ENCODE measurements around the gene C4orf50. TPM values are rescaled to one million over a fixed set of nuclear protein-coding genes. Genes with fewer than 3 reads are reported as not detected.

Gene C4orf50
- total RNA-seq, 4 donors from 2014 or later, result 0.04 to 0.19 (median 0.04) TPM; not detected in 1

DNA sequence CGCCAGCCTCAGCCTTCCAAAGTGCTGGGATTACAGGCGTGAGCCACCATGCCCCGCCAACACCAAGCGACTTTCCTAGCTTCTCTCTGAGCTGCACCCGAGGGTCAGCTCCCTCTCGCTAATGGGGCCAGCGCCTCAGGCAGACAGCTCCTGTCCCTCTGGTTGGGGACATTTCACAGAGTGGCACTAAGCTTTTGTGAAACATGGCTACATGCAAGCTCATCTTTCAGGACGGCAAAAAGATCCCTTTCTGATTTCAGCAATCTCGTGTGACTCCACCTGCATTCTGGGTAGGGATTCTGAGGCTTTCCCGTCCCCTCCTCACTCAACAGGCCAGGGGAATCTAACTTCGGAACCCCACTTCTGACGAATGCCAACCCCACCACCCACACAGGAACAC lies 31.0 kb upstream of the C4orf50 start:
- intact Hi-C loops (cut with DNase I), result no loop called here
- H3K4me1 ChIP-seq, result peaks cover 0 to 11% (median 0%) of the 10 kb centered on the region in 3 donors
- H3K4me3 ChIP-seq, result no peak overlapping the region
- TF ChIP-seq POLR2A (IDR thresholded peaks at IDR 0.05) (no peak), CTCF (IDR thresholded peaks at IDR 0.05) (no peak)
- no peak for DNase-seq
- H3K9me3 ChIP-seq, result no peaks in the 10 kb centered on the region
- 78 to 88% methylated on average over 5 to 6 of the region's 12 CpGs for WGBS, 2 donors
- H3K36me3 ChIP-seq, result no peaks in the 10 kb centered on the region
- peaks cover 0 to 50% (median 0%) of the 10 kb centered on the region in 4 donors for H3K27me3 ChIP-seq
- H3K27ac ChIP-seq, result no peak overlapping the region

DNA sequence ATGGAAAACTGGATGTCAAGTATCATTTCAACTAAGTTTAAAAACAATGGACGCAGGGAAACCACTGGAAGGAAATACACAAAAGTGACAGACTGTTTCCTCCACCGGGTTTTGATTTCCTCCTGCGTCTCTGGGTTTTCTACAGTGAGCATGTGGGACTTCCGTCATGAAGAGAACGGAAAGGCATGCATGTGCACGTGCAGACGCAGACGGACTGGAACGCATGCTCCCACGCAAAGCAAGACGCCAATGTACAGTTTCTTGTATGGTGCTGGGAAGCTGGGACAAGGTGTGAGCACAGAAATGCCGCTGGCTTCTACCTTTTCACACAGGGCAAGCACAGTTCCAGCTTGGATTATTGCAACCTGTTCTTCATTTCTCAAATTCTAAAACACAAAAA lies 30.3 kb upstream of the C4orf50 start:
- DNase-seq, result no peak
- H3K4me1 ChIP-seq, result peaks cover 0 to 9% (median 0%) of the 10 kb centered on the region in 3 donors
- peaks cover 0 to 58% (median 0%) of the 10 kb centered on the region in 4 donors for H3K27me3 ChIP-seq
- intact Hi-C loops (cut with DNase I), result no loop called here
- no peaks in the 10 kb centered on the region for H3K36me3 ChIP-seq
- H3K9me3 ChIP-seq, result no peaks in the 10 kb centered on the region
- H3K4me3 ChIP-seq, result no peak overlapping the region
- no peak overlapping the region for H3K27ac ChIP-seq
- WGBS, 2 donors, result 44 to 67% methylated on average over 12 of the region's 12 CpGs
- no peak for TF ChIP-seq POLR2A (IDR thresholded peaks at IDR 0.05)

DNA sequence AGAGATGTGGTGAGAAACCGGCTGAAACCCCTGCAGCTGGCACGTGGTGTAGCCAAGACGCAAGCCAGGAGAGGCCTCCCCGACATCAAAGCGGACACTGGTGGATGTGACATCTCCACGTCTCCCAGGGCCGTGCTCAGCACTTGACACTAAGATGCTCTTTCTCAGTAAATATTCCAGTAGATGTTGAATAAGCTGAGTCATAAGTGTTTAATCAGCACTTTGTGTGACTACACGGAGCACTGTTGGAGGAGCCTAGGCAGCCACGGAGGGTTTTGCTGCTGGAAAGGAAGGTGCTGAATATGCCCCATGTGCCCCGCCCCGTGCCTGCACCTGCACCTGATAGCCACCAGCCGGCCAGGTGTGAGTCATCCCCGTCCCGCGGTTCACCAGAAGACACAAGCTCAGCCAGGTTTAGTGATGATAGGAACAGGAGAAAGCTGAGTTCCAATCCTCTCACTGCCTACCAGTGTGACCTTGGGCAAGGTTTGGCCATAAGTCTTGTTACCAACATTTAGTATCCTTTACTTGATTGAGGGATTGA lies 29.0 kb upstream of the C4orf50 start:
- H3K27ac ChIP-seq, result no peak overlapping the region
- peaks cover 0 to 71% (median 0%) of the 10 kb centered on the region in 4 donors for H3K27me3 ChIP-seq
- no peaks in the 10 kb centered on the region for H3K4me1 ChIP-seq
- no peak for TF ChIP-seq POLR2A (IDR thresholded peaks at IDR 0.05)
- peak in 3 of 6 experiments; percentile 30 to 65 (median 43) for TF ChIP-seq CTCF (IDR thresholded peaks at IDR 0.05)
- H3K36me3 ChIP-seq, result no peaks in the 10 kb centered on the region
- intact Hi-C loops (cut with DNase I), result no loop called here
- DNase-seq, result no peak
- no peaks in the 10 kb centered on the region for H3K9me3 ChIP-seq
- WGBS, 2 donors, result 44 to 79% methylated on average over 7 to 11 of the region's 15 CpGs
- no peak overlapping the region for H3K4me3 ChIP-seq

DNA sequence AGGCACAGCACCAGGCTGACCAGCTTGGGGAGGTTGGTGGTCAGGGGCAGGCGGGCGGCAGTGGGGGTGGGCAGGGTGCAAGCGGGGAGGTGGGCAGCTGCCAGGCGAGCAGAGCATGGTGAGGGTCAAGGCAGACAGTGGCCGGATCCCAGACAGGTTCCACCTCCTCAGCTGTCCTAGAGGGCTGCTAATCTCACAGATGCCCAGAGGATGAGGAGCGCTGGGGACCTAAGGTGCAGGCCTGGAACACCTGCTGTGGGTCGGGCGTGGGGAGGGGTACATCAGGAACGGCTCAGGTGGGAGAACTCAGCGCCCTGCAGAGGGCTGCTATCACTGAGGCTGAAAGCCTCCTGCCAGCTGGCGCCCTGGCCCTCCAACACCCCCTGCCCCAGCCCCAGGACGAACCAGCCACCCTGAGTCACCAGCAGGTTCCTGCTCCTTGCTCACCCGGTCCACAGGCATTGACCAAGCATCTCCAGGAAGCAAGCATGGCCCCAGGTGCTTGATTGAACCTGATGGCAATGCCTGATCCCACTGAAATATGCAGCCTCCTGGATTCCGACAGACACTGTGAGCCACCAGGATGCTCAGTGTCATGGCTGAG lies 28.4 kb upstream of the C4orf50 start:
- no peaks in the 10 kb centered on the region for H3K9me3 ChIP-seq
- DNase-seq, result no peak
- H3K4me3 ChIP-seq, result no peak overlapping the region
- H3K27me3 ChIP-seq, result peaks cover 0 to 77% (median 0%) of the 10 kb centered on the region in 4 donors
- no peak overlapping the region for H3K27ac ChIP-seq
- no peak for TF ChIP-seq POLR2A (IDR thresholded peaks at IDR 0.05)
- no peak for TF ChIP-seq CTCF (IDR thresholded peaks at IDR 0.05)
- intact Hi-C loops (cut with DNase I), result no loop called here
- H3K36me3 ChIP-seq, result no peaks in the 10 kb centered on the region
- no peaks in the 10 kb centered on the region for H3K4me1 ChIP-seq
- 80% methylated on average over 1 of the region's 14 CpGs; no CpG with 5 or more reads in 1 of the 2 donors for WGBS, 2 donors

DNA sequence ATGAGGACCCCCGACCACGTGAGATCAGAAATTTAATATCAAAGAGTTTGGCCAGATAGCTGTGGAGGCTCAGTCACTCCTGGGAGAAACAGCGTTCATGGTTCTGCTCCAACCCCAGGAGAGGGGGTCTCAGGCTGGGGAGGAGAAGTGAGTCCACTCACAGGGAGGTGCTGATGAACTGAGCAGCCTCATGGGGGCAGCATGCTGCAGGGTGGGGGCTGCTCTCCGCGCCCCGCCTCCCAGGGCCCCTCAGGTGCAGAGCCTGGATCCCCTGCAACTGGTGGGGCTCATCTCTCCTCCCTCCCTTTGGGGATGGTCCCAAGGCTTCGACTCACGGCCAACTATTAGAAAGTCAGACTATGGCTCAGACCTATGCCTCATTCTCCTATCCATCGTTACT lies 26.6 kb upstream of the C4orf50 start:
- no peak for DNase-seq
- Histone ChIP-seq H3K4me1 (no peaks in the 10 kb centered on the region), H3K9me3 (no peaks in the 10 kb centered on the region), H3K27ac (no peak overlapping the region), H3K27me3 (peaks cover 0 to 67% (median 0%) of the 10 kb centered on the region in 4 donors), H3K4me3 (no peak overlapping the region), H3K36me3 (no peaks in the 10 kb centered on the region)
- intact Hi-C loops (cut with DNase I), result no loop called here
- 30 to 45% methylated on average over 7 to 9 of the region's 9 CpGs for WGBS, 2 donors
- TF ChIP-seq CTCF (IDR thresholded peaks at IDR 0.05), result no peak
- TF ChIP-seq POLR2A (IDR thresholded peaks at IDR 0.05), result no peak
